ENCODE measurements around the gene PSMB5. TPM values are rescaled to one million over a fixed set of nuclear protein-coding genes. Genes with fewer than 3 reads are reported as not detected.

Gene PSMB5
- total and polyA plus RNA-seq, 9 of the 15 experiments (the other 6 are each of a cell fraction or from before 2014, with no cell fraction given): 198 to 1,870 (median 269) TPM

DNA sequence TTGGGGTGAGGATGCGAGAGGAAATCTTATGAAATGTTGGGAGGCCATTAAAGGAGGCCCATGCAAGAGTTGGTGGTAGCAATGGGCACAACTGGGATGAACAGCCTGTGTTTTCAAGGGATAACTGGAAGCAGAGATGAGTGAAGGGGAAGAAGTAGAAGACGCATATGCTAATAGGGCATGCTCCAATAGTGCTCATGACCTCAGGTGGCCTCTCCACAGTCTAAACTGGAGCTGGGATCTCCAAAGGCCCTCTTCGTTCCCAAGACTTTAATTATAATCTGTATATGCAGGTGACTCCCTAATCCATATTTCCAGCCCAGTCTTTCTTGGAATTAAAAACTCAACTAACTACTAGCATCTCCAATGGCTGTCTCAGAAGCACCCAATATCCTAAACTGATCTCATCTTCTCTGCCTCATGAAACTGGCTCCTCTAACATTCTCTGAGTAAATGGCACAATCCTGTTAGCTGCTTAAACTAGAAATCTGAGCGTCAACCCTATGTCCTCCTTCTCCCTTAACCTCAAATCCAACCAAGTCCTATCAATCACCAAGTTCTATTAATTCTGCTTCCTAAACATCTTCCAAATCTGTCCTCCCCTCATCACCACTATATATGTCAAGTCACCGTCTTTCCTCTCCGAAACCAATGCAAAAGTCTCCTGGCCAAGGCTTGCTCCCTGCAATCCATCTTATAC, 49.6 kb downstream of the PSMB5 start (continued):
- TF ChIP-seq, protein P1, sequence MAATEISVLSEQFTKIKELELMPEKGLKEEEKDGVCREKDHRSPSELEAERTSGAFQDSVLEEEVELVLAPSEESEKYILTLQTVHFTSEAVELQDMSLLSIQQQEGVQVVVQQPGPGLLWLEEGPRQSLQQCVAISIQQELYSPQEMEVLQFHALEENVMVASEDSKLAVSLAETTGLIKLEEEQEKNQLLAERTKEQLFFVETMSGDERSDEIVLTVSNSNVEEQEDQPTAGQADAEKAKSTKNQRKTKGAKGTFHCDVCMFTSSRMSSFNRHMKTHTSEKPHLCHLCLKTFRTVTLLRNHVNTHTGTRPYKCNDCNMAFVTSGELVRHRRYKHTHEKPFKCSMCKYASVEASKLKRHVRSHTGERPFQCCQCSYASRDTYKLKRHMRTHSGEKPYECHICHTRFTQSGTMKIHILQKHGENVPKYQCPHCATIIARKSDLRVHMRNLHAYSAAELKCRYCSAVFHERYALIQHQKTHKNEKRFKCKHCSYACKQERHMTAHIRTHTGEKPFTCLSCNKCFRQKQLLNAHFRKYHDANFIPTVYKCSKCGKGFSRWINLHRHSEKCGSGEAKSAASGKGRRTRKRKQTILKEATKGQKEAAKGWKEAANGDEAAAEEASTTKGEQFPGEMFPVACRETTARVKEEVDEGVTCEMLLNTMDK (IDR thresholded peaks at IDR 0.05; ENCODE audit: borderline replicate concordance, insufficient read depth, low read depth, low read length, poor library complexity, severe bottlenecking): no peak
- no peak for TF ChIP-seq STAT5A (IDR thresholded peaks at IDR 0.05; ENCODE audit: borderline replicate concordance, low read length)
- TF ChIP-seq, protein P2, sequence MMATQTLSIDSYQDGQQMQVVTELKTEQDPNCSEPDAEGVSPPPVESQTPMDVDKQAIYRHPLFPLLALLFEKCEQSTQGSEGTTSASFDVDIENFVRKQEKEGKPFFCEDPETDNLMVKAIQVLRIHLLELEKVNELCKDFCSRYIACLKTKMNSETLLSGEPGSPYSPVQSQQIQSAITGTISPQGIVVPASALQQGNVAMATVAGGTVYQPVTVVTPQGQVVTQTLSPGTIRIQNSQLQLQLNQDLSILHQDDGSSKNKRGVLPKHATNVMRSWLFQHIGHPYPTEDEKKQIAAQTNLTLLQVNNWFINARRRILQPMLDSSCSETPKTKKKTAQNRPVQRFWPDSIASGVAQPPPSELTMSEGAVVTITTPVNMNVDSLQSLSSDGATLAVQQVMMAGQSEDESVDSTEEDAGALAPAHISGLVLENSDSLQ (IDR thresholded peaks at IDR 0.05): no peak
- TF ChIP-seq, protein P3, sequence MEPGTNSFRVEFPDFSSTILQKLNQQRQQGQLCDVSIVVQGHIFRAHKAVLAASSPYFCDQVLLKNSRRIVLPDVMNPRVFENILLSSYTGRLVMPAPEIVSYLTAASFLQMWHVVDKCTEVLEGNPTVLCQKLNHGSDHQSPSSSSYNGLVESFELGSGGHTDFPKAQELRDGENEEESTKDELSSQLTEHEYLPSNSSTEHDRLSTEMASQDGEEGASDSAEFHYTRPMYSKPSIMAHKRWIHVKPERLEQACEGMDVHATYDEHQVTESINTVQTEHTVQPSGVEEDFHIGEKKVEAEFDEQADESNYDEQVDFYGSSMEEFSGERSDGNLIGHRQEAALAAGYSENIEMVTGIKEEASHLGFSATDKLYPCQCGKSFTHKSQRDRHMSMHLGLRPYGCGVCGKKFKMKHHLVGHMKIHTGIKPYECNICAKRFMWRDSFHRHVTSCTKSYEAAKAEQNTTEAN (CRISPR knock-in tag; IDR thresholded peaks at IDR 0.05): no peak
